ENCODE results near the gene RASGEF1B. TPM values are rescaled to one million over a fixed set of nuclear protein-coding genes. Genes with fewer than 3 reads are reported as not detected.
A peak's percentile ranks its signal among the peaks of the same experiment; 100 is the strongest.

RASGEF1B gene
- total RNA-seq, 4 donors from 2014 or later, result 14.1 to 31.0 (median 26.2) TPM

GRCh38 chr4:81498046-81498445 is 26.3 kb upstream of the RASGEF1B start:
- WGBS, 2 donors (ENCODE audit: low coverage in 1 of 2), result 91 to 100% methylated on average over 2 of the region's 2 CpGs
- Histone ChIP-seq H3K36me3 (no peaks in the 10 kb centered on the region), H3K27ac (no peak overlapping the region), H3K4me3 (no peak overlapping the region), H3K4me1 (peaks cover 2 to 32% (median 8%) of the 10 kb centered on the region in 4 donors), H3K27me3 (no peaks in the 10 kb centered on the region), H3K9me3 (no peaks in the 10 kb centered on the region)
- intact Hi-C loops (cut with DNase I; ENCODE audit: low total_unique reads) (no loop called here), in situ Hi-C loops (cut with MboI; ENCODE audit: low pct_ligation_motif_present in 1 of 4, low pct_unique_long_range_greater_than_20kb in 1 of 4, low sequenced_read_pairs in 3 of 4) (no loop called here)
- TF ChIP-seq CTCF (IDR thresholded peaks at IDR 0.05) (no peak), POLR2AphosphoS5 (IDR thresholded peaks at IDR 0.05) (no peak), POLR2A (IDR thresholded peaks at IDR 0.05) (no peak), EP300 (IDR thresholded peaks at IDR 0.05; ENCODE audit: low read depth) (no peak)
- DNase-seq, result no peak

GRCh38 chr4:81495345-81495744 is 23.6 kb upstream of the RASGEF1B start:
- H3K36me3 ChIP-seq, result no peaks in the 10 kb centered on the region
- H3K4me3 ChIP-seq, result no peak overlapping the region
- H3K27ac ChIP-seq, result no peak overlapping the region
- H3K27me3 ChIP-seq, result no peaks in the 10 kb centered on the region
- intact Hi-C loops (cut with DNase I; ENCODE audit: low total_unique reads), result no loop called here
- peaks cover 0 to 4% of the 10 kb centered on the region in 2 donors for H3K9me3 ChIP-seq
- in situ Hi-C loops (cut with MboI; ENCODE audit: low pct_ligation_motif_present in 1 of 4, low pct_unique_long_range_greater_than_20kb in 1 of 4, low sequenced_read_pairs in 3 of 4), result no loop called here
- no peak for TF ChIP-seq POLR2AphosphoS5 (IDR thresholded peaks at IDR 0.05)
- no peak for TF ChIP-seq EP300 (IDR thresholded peaks at IDR 0.05; ENCODE audit: low read depth)
- TF ChIP-seq CTCF (IDR thresholded peaks at IDR 0.05), result no peak
- no peak for TF ChIP-seq POLR2A (IDR thresholded peaks at IDR 0.05)
- no peak for DNase-seq
- peaks cover 2 to 44% (median 12%) of the 10 kb centered on the region in 4 donors for H3K4me1 ChIP-seq

GRCh38 chr4:81494031-81494431 is 22.3 kb upstream of the RASGEF1B start:
- WGBS, 2 donors (ENCODE audit: low coverage in 1 of 2), result 9% methylated on average over 1 of the region's 1 CpG
- in situ Hi-C loops (cut with MboI; ENCODE audit: low pct_ligation_motif_present in 1 of 4, low pct_unique_long_range_greater_than_20kb in 1 of 4, low sequenced_read_pairs in 3 of 4) (no loop called here), intact Hi-C loops (cut with DNase I; ENCODE audit: low total_unique reads) (no loop called here)
- Histone ChIP-seq H3K27me3 (no peaks in the 10 kb centered on the region), H3K36me3 (no peaks in the 10 kb centered on the region), H3K4me3 (peak overlapping the region in 3 of 4 donors; percentile 4 to 26 (median 6)), H3K9me3 (peaks cover 0 to 4% of the 10 kb centered on the region in 2 donors), H3K27ac (peak overlapping the region; percentile 41 to 65 (median 56)), H3K4me1 (peaks cover 0 to 35% (median 9%) of the 10 kb centered on the region in 4 donors)
- no peak for TF ChIP-seq EP300 (IDR thresholded peaks at IDR 0.05; ENCODE audit: low read depth)
- TF ChIP-seq POLR2A (IDR thresholded peaks at IDR 0.05), result no peak
- no peak for TF ChIP-seq POLR2AphosphoS5 (IDR thresholded peaks at IDR 0.05)
- TF ChIP-seq CTCF (IDR thresholded peaks at IDR 0.05), result no peak
- no peak for DNase-seq

GRCh38 chr4:81492606-81493230 is 21.0 kb upstream of the RASGEF1B start:
- no peaks in the 10 kb centered on the region for H3K36me3 ChIP-seq

More at GRCh38 chr4:81492606-81493230, 21.0 kb upstream of the RASGEF1B start:
- no peak overlapping the region for H3K4me3 ChIP-seq
- TF ChIP-seq EP300 (IDR thresholded peaks at IDR 0.05; ENCODE audit: low read depth) (no peak), POLR2A (IDR thresholded peaks at IDR 0.05) (no peak), CTCF (IDR thresholded peaks at IDR 0.05) (no peak), POLR2AphosphoS5 (IDR thresholded peaks at IDR 0.05) (no peak)
- intact Hi-C loops (cut with DNase I; ENCODE audit: low total_unique reads), result no loop called here
- H3K4me1 ChIP-seq, result peaks cover 0 to 34% (median 9%) of the 10 kb centered on the region in 4 donors
- peak overlapping the region in 3 of 4 donors; percentile 19 to 63 (median 29) for H3K27ac ChIP-seq
- no peaks in the 10 kb centered on the region for H3K27me3 ChIP-seq
- peaks cover 0 to 4% of the 10 kb centered on the region in 2 donors for H3K9me3 ChIP-seq
- WGBS, 2 donors (ENCODE audit: low coverage in 1 of 2), result 33 to 35% methylated on average over 1 of the region's 1 CpG
- in situ Hi-C loops (cut with MboI; ENCODE audit: low pct_ligation_motif_present in 1 of 4, low pct_unique_long_range_greater_than_20kb in 1 of 4, low sequenced_read_pairs in 3 of 4), result no loop called here
- no peak for DNase-seq

Measured in transverse colon (tissue), 4 donors.